Panc1 (cell line): ENCODE measurements around the gene ADAMTS9.

Experiments used
- POLR2AphosphoS5 ChIP-seq: IDR thresholded peaks from 2 replicates; pipeline ENCODE4 v1.6.1; 2012; ENCODE audit warnings: mild to moderate bottlenecking, low read depth, low read length, moderate library complexity
- TF ChIP-seq, protein P1 (sequence below): fragments of 450-650 bp; IDR thresholded peaks from 2 replicates; pipeline ENCODE4 v1.5.1; 2017; ENCODE audit warnings: mild to moderate bottlenecking
- TF ChIP-seq, protein P2 (sequence below), 2 experiments: IDR thresholded peaks; 2 replicates each; pipeline ENCODE4 v1.6.1; 2011 to 2012; ENCODE audit warnings: low read depth in 2 of 2, control low read depth in 1 of 2, low read length in 1 of 2, mild to moderate bottlenecking in 1 of 2, moderate library complexity in 1 of 2; ENCODE audit not compliant: insufficient read depth in 1 of 2

DNA sequence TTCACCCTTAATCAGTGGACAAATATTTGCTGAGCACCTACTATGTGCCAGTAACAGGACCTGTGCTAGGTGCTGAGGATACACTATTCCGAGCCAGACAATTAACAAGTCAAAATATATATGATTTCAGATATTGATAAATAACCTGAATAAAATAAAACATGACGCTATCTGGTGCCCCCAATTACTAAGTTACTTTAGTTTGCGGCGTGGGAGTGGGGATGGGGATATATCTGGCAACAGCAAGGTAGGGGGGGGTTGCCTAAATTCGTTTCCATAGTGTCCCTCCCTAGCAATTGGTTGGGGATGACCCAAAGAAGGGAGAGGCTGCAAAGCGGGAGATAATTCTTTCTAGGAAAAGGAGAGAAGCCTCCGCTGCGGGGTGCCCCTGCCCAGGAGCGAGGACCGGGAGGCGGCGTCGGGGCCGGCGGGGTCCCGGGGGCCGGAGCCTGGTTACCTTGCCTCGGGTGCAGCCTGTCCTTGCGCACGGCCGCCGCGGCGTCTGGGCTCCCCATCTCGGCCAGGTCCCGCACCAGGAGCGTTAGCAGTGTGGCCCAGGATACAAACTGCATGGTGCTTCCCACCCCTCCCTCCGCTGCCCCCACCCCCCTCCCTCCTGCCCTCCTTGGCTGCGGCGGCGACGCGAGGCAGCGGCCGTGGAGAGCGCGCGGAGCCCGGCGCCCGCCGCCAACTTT, 567 bp downstream of the ADAMTS9 start:
- TF ChIP-seq, protein P1, sequence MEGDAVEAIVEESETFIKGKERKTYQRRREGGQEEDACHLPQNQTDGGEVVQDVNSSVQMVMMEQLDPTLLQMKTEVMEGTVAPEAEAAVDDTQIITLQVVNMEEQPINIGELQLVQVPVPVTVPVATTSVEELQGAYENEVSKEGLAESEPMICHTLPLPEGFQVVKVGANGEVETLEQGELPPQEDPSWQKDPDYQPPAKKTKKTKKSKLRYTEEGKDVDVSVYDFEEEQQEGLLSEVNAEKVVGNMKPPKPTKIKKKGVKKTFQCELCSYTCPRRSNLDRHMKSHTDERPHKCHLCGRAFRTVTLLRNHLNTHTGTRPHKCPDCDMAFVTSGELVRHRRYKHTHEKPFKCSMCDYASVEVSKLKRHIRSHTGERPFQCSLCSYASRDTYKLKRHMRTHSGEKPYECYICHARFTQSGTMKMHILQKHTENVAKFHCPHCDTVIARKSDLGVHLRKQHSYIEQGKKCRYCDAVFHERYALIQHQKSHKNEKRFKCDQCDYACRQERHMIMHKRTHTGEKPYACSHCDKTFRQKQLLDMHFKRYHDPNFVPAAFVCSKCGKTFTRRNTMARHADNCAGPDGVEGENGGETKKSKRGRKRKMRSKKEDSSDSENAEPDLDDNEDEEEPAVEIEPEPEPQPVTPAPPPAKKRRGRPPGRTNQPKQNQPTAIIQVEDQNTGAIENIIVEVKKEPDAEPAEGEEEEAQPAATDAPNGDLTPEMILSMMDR = no peak
- TF ChIP-seq, protein P2, sequence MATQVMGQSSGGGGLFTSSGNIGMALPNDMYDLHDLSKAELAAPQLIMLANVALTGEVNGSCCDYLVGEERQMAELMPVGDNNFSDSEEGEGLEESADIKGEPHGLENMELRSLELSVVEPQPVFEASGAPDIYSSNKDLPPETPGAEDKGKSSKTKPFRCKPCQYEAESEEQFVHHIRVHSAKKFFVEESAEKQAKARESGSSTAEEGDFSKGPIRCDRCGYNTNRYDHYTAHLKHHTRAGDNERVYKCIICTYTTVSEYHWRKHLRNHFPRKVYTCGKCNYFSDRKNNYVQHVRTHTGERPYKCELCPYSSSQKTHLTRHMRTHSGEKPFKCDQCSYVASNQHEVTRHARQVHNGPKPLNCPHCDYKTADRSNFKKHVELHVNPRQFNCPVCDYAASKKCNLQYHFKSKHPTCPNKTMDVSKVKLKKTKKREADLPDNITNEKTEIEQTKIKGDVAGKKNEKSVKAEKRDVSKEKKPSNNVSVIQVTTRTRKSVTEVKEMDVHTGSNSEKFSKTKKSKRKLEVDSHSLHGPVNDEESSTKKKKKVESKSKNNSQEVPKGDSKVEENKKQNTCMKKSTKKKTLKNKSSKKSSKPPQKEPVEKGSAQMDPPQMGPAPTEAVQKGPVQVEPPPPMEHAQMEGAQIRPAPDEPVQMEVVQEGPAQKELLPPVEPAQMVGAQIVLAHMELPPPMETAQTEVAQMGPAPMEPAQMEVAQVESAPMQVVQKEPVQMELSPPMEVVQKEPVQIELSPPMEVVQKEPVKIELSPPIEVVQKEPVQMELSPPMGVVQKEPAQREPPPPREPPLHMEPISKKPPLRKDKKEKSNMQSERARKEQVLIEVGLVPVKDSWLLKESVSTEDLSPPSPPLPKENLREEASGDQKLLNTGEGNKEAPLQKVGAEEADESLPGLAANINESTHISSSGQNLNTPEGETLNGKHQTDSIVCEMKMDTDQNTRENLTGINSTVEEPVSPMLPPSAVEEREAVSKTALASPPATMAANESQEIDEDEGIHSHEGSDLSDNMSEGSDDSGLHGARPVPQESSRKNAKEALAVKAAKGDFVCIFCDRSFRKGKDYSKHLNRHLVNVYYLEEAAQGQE (IDR thresholded peaks at IDR 0.05; ENCODE audit: insufficient read depth in 1 of 2, low read depth in 2 of 2, low read length in 1 of 2) = no peak
- no peak for TF ChIP-seq POLR2AphosphoS5
